AG20443 (cell line): ENCODE results near the gene NEURL1.
A peak's percentile ranks its signal among the peaks of the same experiment; 100 is the strongest.
"Not testable (repeated sequence)": the region's sequence is repeated elsewhere in the genome, so short reads cannot be mapped to it uniquely, and the experiment has no call there.

Source experiments
- DNase-seq: peaks from one replicate; pipeline ENCODE4 v3.0.0; 2012; ENCODE audit warnings: low spot score, mixed read lengths

Gene NEURL1

GRCh38 chr10:103585011-103585405 is 91.5 kb downstream of the NEURL1 start:
- no peak for DNase-seq

DNA sequence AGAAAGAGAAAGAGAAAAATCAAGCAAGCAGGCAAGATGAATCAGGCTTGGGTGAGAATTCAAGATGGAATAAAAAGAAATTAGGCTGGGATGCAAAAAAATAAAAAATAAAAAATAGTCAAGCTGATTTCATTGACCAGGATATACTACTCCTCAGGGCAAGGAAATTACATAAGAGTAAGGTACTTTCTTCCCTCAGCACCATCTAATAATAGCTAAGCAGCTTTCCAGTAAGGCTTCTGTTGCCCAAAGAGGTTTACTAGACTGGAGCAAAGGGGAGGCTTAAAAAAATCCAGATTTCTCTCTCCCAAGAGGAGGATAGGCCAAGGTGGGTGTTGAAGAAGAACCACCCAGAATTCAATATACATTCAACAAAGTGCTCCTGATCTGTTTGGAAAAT is 93.6 kb downstream of the NEURL1 start:
- no peak for DNase-seq

DNA sequence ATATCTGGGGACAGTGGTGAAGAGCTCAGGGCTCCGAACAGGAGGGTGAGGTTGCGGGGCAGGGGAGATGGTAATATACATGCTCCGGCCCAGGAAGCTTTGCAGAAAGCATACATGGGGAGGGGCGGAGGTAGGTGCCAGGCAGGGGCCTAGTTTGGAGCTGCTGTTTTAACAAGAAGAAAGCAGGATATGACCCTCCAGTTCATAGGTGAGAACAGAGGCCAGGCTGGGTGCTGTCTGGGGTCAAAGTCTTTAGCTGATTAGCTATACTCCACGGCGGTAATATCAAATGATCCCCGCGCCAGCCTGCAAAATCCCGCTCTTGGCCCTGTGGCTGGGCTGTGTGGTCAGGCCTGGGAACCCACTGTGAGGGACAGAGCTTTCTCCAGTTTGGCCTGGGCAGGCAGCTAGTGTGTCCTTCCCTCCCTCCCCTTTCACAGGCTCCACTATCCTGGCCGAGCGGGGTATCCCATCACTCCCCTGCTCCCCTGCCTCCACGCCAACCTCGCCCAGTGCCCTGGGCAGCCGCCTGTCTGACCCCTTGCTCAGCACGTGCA is 95.6 kb downstream of the NEURL1 start:
- no peak for DNase-seq

DNA sequence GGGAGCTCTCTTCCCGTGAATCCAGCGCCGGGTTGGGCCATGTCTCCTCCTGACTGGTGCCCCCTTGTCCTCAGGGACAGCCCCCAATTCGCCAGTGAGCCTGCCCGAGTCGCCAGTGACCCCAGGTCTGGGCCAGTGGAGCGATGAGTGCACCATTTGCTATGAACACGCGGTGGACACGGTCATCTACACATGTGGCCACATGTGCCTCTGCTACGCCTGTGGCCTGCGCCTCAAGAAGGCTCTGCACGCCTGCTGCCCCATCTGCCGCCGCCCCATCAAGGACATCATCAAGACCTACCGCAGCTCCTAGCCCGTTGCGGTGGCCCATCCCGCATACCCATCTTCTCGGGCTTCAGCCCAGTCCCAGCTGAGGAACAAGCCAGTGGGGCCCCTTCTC is 96.6 kb downstream of the NEURL1 start:
- DNase-seq: no peak

DNA sequence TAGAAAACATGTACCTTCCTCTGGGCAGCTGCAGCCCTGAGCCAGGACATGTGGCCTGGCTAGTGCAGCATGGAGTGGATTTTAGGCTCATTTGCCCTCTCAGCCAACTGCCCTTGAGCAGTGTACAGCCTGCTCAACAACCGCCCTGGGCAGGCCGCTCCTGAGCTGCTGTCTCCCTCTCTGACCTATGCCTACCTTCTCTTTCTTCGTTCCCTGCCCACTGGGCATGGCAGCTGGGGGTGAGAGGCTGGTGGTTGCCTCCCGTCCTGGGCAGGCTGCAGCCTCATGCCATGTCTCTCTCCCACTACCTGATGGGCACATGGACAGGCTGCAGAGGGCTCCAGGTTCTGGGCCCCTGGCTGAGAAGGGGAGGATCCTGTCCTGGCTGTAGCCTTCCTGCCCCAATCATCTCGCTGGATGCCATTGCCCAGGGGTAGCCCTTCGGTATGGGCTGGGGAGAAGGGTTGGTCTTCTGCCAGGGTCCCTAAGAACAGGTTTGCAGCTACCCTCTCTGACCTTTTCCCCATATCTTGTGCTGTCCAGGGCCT is 97.3 kb downstream of the NEURL1 start:
- DNase-seq: no peak

DNA sequence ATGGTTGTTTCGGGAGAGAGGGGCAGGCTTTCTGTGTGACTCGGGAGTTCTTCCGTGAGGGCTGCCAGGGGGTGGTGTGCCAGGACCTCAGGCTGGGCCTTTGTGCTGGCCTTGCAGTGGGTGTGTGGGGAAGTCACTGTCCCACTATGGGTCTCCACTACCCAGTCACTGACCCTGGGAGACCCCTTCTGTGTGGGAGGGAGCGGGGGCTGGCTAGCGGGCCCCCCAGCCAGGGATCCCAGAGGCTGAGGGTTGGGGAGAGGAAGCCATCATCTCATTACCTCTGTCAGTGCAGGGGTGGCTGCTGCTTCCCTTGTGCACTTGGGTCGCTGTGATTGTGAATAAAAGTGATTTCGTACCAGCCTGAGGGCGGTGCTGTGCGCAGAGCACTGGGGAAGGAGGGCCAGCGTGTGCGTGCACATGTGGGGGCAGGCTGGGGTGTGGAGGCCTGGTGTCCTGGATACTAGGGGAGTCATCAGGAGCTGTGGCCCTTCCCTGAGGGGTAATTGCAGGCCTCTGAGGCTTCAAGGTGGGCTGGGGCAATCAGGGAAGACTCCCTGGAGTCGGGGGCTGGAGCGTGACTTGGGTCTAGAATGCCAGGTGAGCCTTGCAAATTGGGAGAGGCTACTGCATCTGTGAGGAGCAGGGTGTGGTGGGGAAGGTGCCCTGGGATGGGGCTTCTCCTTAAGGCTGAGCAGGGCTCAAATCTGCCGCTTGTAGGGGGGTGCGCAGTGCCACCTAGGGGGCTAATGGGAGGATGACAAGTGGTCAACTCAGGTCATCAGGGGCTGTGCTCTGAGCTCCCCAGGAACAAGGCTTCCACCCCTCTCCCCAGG is 98.9 kb downstream of the NEURL1 start:
- peak; percentile 80 for DNase-seq

- DNase-seq: no peak
These were observed 99.6 kb downstream of the NEURL1 start for GRCh38 chr10:103593022-103593570.

DNA sequence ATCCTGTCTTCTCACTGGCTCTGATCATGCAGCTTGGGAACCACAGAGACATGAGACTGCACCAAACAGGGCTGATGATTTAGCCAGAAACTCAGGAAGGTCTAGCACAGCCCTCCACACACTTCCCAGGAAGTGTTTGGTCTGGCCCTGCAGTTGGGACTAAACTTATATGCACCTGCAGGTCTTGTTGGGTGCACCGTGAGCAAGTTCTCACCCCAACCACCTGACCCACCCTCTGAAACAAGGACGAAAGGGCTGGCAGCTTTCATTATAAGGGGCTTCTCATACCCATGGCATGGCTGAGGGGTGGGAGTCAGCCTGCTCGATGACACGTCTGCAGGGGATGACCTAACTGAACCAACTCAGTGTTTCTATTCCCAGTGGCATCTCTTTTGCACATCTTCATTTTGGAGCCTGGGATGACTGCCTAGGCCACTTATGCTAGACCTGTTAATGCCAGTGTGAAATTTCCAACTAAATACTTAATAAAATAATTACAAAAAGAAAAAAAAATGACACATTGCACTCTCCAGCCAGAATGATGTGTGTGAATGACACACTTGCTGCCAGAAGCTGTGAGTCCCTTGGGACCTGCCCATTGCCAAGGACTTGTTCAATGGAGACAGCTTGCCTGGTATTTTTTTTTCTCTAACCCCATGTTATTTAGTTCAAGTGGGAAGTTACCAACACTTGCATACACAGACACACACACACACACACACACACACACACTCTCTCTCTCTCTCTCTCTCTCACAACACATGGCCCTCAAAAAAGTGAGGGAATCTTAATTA is 102.6 kb downstream of the NEURL1 start:
- no peak for DNase-seq

DNA sequence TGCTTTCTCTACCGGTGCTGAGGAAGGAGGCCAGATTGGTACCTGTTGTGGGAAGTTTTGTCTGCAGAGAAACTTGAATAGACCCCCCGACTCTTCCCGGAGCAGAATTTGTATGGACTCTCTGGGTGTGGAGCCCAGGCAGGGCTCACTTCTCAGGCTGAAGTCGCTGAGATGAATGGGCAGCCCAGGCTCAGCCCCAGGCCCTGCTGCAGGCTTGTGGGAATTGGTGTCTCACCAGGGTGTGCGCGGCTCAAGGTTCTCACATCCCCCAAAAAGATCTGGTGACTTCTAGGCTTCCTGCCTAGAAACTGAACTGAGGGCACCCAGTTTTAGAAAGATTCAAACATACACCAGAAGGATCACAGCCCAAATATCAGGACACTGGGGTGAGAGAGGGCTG is 103.5 kb downstream of the NEURL1 start:
- DNase-seq: no peak

DNA sequence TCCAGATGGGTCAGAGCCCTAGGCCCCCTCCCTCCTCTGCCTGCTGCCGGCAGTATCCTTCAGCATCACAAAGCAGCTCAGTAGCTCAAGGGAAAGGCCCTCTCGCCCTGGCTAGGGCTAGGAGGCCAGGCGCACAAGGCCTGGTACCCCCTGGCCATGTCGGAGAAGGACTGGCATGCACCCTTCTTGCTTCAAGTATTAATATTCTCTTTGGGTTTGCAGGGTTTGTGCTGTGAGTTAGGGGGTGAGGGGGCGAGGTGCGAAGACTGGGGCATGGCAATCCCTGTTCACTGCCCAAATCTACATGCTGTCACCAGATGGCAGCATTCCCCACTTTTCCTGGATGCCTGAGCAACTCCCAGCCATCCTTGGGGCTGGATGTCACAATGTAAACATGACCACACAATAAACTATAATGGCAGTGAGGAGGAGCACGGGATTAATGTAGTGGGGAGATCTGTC is 105.2 kb downstream of the NEURL1 start:
- peak; percentile 88 for DNase-seq

DNA sequence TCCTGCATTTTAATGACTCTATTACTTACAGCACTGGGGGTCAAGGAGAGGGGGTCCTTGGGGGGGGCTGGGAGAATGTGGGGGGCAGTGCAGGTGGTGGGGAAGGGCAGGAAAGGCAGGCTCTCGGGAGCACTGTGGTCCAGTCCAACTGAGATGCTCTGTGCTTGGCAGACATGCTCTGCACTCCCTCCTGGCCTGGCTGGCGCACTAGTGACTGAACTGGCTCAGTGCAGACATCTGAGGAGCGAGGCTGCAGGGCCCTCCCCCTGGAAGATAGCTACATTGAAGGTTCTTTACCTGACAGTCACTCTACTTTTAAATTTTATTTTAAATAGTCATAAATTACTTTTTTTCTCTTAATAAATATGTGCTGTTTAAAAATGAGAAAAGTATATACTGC is 105.7 kb downstream of the NEURL1 start:
- DNase-seq: no peak

- DNase-seq: no peak
These were observed 106.4 kb downstream of the NEURL1 start for GRCh38 chr10:103599907-103600306.

DNA sequence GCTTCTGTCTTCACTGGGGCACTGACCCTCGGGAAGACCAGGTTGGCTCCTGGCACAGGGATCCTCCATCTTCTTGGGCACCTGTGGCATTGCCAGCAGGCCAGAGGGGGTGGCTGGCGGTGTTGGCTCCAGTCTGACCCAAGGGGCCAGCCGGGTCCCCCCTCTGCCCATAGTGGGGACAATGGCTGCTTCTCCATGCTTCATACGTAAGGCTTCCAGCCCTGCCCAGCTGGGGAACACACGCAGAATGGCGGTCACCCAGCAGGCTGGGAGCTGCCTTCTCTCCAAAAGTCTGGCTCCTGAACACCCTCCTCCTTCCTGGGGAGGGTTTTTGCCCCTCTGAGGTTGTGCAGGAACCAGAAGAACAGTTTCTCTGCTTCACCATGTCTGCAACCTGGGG is 106.8 kb downstream of the NEURL1 start:
- no peak for DNase-seq

DNA sequence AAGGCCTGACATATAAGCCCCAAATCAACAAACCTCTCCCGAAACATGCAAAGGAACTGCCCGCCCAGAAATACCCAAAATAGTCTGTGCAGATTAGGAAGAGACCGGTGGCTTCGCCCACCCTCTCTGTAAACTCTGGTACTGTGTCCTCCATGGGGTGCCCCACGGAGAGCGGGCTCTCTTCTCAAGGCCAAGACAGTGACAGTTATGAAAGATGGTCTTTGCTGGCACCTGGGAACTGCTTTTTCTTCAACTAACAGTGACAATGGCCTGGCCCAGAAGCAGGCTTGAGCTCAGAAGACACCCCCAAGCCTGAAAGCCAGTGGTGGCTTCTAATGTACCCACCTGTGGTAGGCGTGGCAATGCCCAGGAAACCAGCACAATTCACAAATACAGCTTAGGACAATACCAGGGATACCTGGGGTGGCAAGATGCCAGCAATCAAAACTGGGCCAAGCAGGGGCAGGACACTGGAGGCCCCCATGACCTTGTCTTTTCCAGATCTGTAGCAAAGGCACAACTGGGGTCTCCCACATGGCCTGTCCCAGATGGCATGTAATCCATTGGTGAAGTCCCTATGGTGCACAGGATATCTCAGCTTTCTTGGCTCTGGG is 107.6 kb downstream of the NEURL1 start:
- no peak for DNase-seq

DNA sequence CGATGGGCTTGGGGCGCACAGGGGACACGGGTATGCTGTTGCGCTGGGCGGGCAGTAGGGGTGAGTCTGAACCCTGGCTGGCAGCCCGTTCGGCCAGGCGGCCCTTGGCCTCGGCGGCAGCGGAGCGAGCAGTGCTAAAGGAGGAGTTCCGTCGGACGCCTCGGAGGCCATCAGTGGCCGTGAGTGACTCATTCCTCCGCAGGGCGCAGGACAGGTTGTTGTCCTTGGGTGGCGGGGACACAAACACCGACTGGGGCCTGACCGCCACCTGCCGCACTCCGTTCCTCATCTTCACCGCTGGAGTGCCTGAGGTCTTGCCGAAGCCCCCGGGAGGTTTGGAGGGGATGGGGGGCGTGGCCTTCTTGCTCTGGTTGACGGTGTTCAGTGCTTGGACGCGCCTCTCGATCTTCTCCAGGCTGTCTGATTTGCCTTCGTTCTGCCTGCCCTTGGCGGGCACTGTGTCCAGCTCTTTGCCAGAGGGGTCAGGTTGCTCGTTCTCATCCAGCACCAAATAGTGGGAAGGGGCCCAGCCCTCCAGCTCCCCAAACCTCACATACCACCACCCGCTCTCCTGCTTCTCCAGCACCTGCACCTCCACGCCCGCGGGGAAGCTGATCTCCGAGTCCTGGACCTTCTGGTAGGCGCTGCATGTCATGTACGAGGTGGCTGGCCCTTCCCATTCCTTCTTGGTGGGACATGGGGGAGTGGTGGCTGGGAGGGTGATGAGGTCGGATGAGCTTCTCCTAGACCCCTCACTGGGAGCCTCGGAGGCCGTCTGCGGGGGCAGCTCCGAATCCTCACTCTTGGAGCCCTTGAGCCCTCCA is 108.7 kb downstream of the NEURL1 start:
- no peak for DNase-seq

DNA sequence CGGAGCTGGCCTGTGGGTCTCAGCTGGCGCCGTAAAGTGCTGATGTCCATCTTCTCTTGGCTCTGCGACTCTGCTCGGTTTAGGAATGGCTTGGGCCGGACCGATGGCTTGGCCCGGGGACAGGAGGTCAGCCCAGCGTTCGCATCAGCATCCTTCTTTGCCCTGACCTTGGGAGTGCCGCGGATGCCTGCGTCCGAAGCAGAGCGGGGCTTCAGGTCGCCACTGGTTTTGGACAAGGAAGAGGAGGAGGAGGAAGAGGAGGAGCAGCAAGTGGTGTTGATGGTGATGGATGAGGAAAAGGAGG is 109.3 kb downstream of the NEURL1 start:
- no peak for DNase-seq

- DNase-seq: no peak
These were observed 109.9 kb downstream of the NEURL1 start for GRCh38 chr10:103603382-103603781.

GRCh38 chr10:103605359-103606096 is 112.0 kb downstream of the NEURL1 start:
- peak; percentile 90 for DNase-seq

- DNase-seq: not testable (repeated sequence)
These were observed 112.6 kb downstream of the NEURL1 start for GRCh38 chr10:103606097-103606438.

- not testable (repeated sequence) for DNase-seq
These were observed 113.5 kb downstream of the NEURL1 start for GRCh38 chr10:103607051-103607450.

GRCh38 chr10:103608056-103608455 is 114.6 kb downstream of the NEURL1 start:
- not testable (repeated sequence) for DNase-seq
